ENCODE measurements around the gene METTL27.

METTL27 gene

DNA sequence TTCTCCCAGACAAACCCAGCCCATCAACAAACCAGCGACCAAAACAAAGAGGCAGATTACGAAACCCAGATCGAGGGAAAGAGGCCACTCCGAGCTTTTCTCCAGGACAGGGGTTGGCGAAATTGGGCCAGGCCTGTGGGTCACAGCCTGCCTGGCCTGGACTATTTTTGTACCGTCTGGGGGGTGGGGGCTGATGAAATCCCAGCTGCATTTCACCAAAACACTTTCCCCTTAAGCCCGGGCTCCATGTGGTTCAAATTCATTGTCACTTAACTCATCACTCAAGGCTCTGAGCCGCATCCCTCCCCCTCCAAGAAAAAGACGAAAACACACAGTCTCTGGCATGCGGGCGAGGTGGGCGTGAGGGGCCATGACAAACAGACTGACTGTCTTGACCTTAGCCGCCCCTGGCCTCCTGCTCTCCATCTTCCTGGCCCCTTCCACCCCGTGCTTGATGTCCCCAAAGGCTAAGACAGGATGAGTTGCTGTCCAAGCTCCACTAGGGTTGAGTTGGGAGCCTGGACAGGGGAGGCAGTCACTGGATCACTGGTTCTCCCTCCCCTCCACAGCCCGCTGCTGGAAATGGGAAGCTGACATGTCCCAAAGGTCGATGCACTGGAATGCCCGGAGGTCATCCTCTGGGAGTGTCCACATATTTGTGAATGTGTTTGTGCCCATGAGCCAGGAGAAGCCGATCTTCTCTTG, 37.8 kb upstream of the METTL27 start:
- H3K27me3 ChIP-seq (ENCODE audit: control insufficient read depth in 1 of 2, insufficient read depth in 1 of 2, low read length in 2 of 2): peaks cover 6 to 48% of the 10 kb centered on the region in 2 experiments
- no peak overlapping the region for H2BK12ac ChIP-seq (ENCODE audit: low read length in 2 of 2)
- H3K14ac ChIP-seq (ENCODE audit: low read length in 2 of 2): no peak overlapping the region
- H3K9me3 ChIP-seq (ENCODE audit: control insufficient read depth, low read length): no peaks in the 10 kb centered on the region
- H3K36me3 ChIP-seq (ENCODE audit: control insufficient read depth in 1 of 2, insufficient read depth in 2 of 2, low read depth in 1 of 2, low read length in 2 of 2): no peaks in the 10 kb centered on the region
- H3K23ac ChIP-seq (ENCODE audit: low read length in 2 of 2): no peak overlapping the region
- no peak overlapping the region for H2BK5ac ChIP-seq (ENCODE audit: low read depth, low read length, poor library complexity, severe bottlenecking)
- no peak overlapping the region for H3K4me2 ChIP-seq (ENCODE audit: low read length, poor library complexity, severe bottlenecking)
- WGBS: 62% methylated on average over 17 of the region's 18 CpGs
- H3K4me1 ChIP-seq (ENCODE audit: control insufficient read depth, insufficient read depth, low read depth, low read length): no peaks in the 10 kb centered on the region
- H3K4me3 ChIP-seq (ENCODE audit: insufficient read depth in 1 of 2, low read depth in 1 of 2, low read length in 2 of 2): peak overlapping the region in 1 of 2 experiments; percentile 10
- H2AFZ ChIP-seq (ENCODE audit: low read depth, low read length): no peak overlapping the region
- no peak overlapping the region for H2BK15ac ChIP-seq (ENCODE audit: low read depth, poor library complexity, severe bottlenecking)
- H3K79me1 ChIP-seq (replicated peaks; ENCODE audit: low read length, poor library complexity, severe bottlenecking): no peaks in the 10 kb centered on the region
- no peak overlapping the region for H3K27ac ChIP-seq (ENCODE audit: low read length, poor library complexity, severe bottlenecking)
- H3K18ac ChIP-seq (ENCODE audit: low read depth in 1 of 2, low read length in 2 of 2): no peak overlapping the region
- peak overlapping the region; percentile 2 for H3K9ac ChIP-seq (ENCODE audit: low read length)
- no peak overlapping the region for H4K8ac ChIP-seq (ENCODE audit: low read length)
- no peak overlapping the region for H4K91ac ChIP-seq (ENCODE audit: low read length)
- H2BK120ac ChIP-seq (ENCODE audit: low read depth, low read length): no peak overlapping the region
- H2AK5ac ChIP-seq (ENCODE audit: low read length, severe bottlenecking): no peak overlapping the region
- no peak for DNase-seq
- no peak overlapping the region for H3K4ac ChIP-seq (ENCODE audit: low read depth in 1 of 2, low read length in 2 of 2)

- Histone ChIP-seq H2AFZ (ENCODE audit: low read depth, low read length) (no peak overlapping the region), H4K91ac (ENCODE audit: low read length) (no peak overlapping the region), H3K18ac (ENCODE audit: low read depth in 1 of 2, low read length in 2 of 2) (no peak overlapping the region), H3K23ac (ENCODE audit: low read length in 2 of 2) (no peak overlapping the region), H3K14ac (ENCODE audit: low read length in 2 of 2) (no peak overlapping the region), H2BK12ac (ENCODE audit: low read length in 2 of 2) (no peak overlapping the region), H3K4me1 (ENCODE audit: control insufficient read depth, insufficient read depth, low read depth, low read length) (no peaks in the 10 kb centered on the region), H3K27me3 (ENCODE audit: control insufficient read depth in 1 of 2, insufficient read depth in 1 of 2, low read length in 2 of 2) (peaks cover 6 to 54% of the 10 kb centered on the region in 2 experiments), H2BK15ac (ENCODE audit: low read depth, poor library complexity, severe bottlenecking) (no peak overlapping the region), H3K79me1 (replicated peaks; ENCODE audit: low read length, poor library complexity, severe bottlenecking) (no peaks in the 10 kb centered on the region), H3K36me3 (ENCODE audit: control insufficient read depth in 1 of 2, insufficient read depth in 2 of 2, low read depth in 1 of 2, low read length in 2 of 2) (no peaks in the 10 kb centered on the region), H3K9me3 (ENCODE audit: control insufficient read depth, low read length) (no peaks in the 10 kb centered on the region), H2BK120ac (ENCODE audit: low read depth, low read length) (no peak overlapping the region), H3K27ac (ENCODE audit: low read length, poor library complexity, severe bottlenecking) (no peak overlapping the region), H3K4me3 (ENCODE audit: insufficient read depth in 1 of 2, low read depth in 1 of 2, low read length in 2 of 2) (no peak overlapping the region), H3K4ac (ENCODE audit: low read depth in 1 of 2, low read length in 2 of 2) (no peak overlapping the region), H3K9ac (ENCODE audit: low read length) (no peak overlapping the region), H4K8ac (ENCODE audit: low read length) (no peak overlapping the region), H3K4me2 (ENCODE audit: low read length, poor library complexity, severe bottlenecking) (no peak overlapping the region), H2AK5ac (ENCODE audit: low read length, severe bottlenecking) (no peak overlapping the region), H2BK5ac (ENCODE audit: low read depth, low read length, poor library complexity, severe bottlenecking) (no peak overlapping the region)
- DNase-seq: no peak
- WGBS: 88% methylated on average over 12 of the region's 12 CpGs
Observed at GRCh38 chr7:73876973-73877372, 34.7 kb upstream of the METTL27 start.

DNA sequence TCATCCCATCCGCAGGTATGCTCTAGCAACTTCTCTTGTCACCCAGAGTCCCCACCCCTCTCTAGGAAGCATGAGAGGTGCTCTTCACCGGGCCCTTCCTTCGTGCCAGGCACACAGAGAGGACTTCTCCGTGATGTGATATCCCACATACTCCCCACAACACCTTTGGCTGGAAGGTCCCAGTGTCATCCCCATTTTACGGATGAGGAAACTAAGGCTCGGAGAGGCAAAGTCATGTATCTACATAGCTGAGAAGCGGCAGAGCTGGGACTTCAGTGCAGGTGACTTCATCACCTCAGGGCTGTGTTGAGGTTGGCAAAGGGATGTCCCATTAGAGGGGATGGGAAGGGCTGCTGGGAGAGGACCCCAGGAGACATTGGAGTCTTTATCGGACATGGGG, 34.0 kb upstream of the METTL27 start:
- no peak overlapping the region for H2AK5ac ChIP-seq (ENCODE audit: low read length, severe bottlenecking)
- H3K4me1 ChIP-seq (ENCODE audit: control insufficient read depth, insufficient read depth, low read depth, low read length): no peaks in the 10 kb centered on the region
- H3K4me3 ChIP-seq (ENCODE audit: insufficient read depth in 1 of 2, low read depth in 1 of 2, low read length in 2 of 2): no peak overlapping the region
- no peak overlapping the region for H2BK15ac ChIP-seq (ENCODE audit: low read depth, poor library complexity, severe bottlenecking)
- H3K23ac ChIP-seq (ENCODE audit: low read length in 2 of 2): no peak overlapping the region
- no peak overlapping the region for H3K27ac ChIP-seq (ENCODE audit: low read length, poor library complexity, severe bottlenecking)
- no peak overlapping the region for H3K9ac ChIP-seq (ENCODE audit: low read length)
- peaks cover 8 to 50% of the 10 kb centered on the region in 2 experiments for H3K27me3 ChIP-seq (ENCODE audit: control insufficient read depth in 1 of 2, insufficient read depth in 1 of 2, low read length in 2 of 2)
- no peak overlapping the region for H3K4ac ChIP-seq (ENCODE audit: low read depth in 1 of 2, low read length in 2 of 2)
- no peak overlapping the region for H3K14ac ChIP-seq (ENCODE audit: low read length in 2 of 2)
- H2BK120ac ChIP-seq (ENCODE audit: low read depth, low read length): no peak overlapping the region
- no peak overlapping the region for H3K4me2 ChIP-seq (ENCODE audit: low read length, poor library complexity, severe bottlenecking)
- WGBS: 90% methylated on average over 8 of the region's 8 CpGs
- H2BK5ac ChIP-seq (ENCODE audit: low read depth, low read length, poor library complexity, severe bottlenecking): no peak overlapping the region
- no peak overlapping the region for H2BK12ac ChIP-seq (ENCODE audit: low read length in 2 of 2)
- H4K91ac ChIP-seq (ENCODE audit: low read length): no peak overlapping the region
- DNase-seq: no peak
- no peak overlapping the region for H2AFZ ChIP-seq (ENCODE audit: low read depth, low read length)
- H3K9me3 ChIP-seq (ENCODE audit: control insufficient read depth, low read length): no peaks in the 10 kb centered on the region
- no peak overlapping the region for H3K18ac ChIP-seq (ENCODE audit: low read depth in 1 of 2, low read length in 2 of 2)
- H4K8ac ChIP-seq (ENCODE audit: low read length): no peak overlapping the region
- no peaks in the 10 kb centered on the region for H3K36me3 ChIP-seq (ENCODE audit: control insufficient read depth in 1 of 2, insufficient read depth in 2 of 2, low read depth in 1 of 2, low read length in 2 of 2)
- H3K79me1 ChIP-seq (replicated peaks; ENCODE audit: low read length, poor library complexity, severe bottlenecking): no peaks in the 10 kb centered on the region

GRCh38 chr7:73872056-73872908, 30.0 kb upstream of the METTL27 start:
- H2BK12ac ChIP-seq (ENCODE audit: low read length in 2 of 2): no peak overlapping the region
- H3K14ac ChIP-seq (ENCODE audit: low read length in 2 of 2): no peak overlapping the region
- H4K8ac ChIP-seq (ENCODE audit: low read length): no peak overlapping the region
- DNase-seq: no peak
- no peaks in the 10 kb centered on the region for H3K9me3 ChIP-seq (ENCODE audit: control insufficient read depth, low read length)
- no peak overlapping the region for H3K18ac ChIP-seq (ENCODE audit: low read depth in 1 of 2, low read length in 2 of 2)
- H3K4me3 ChIP-seq (ENCODE audit: insufficient read depth in 1 of 2, low read depth in 1 of 2, low read length in 2 of 2): no peak overlapping the region
- no peak overlapping the region for H3K4ac ChIP-seq (ENCODE audit: low read depth in 1 of 2, low read length in 2 of 2)
- H3K79me1 ChIP-seq (replicated peaks; ENCODE audit: low read length, poor library complexity, severe bottlenecking): no peaks in the 10 kb centered on the region
- no peak overlapping the region for H4K91ac ChIP-seq (ENCODE audit: low read length)
- H2BK5ac ChIP-seq (ENCODE audit: low read depth, low read length, poor library complexity, severe bottlenecking): no peak overlapping the region
- no peak overlapping the region for H2BK15ac ChIP-seq (ENCODE audit: low read depth, poor library complexity, severe bottlenecking)
- no peak overlapping the region for H2BK120ac ChIP-seq (ENCODE audit: low read depth, low read length)
- no peaks in the 10 kb centered on the region for H3K36me3 ChIP-seq (ENCODE audit: control insufficient read depth in 1 of 2, insufficient read depth in 2 of 2, low read depth in 1 of 2, low read length in 2 of 2)
- H3K4me1 ChIP-seq (ENCODE audit: control insufficient read depth, insufficient read depth, low read depth, low read length): peaks cover 8% of the 10 kb centered on the region
- no peak overlapping the region for H3K27ac ChIP-seq (ENCODE audit: low read length, poor library complexity, severe bottlenecking)
- no peak overlapping the region for H3K4me2 ChIP-seq (ENCODE audit: low read length, poor library complexity, severe bottlenecking)
- peaks cover 11 to 26% of the 10 kb centered on the region in 2 experiments for H3K27me3 ChIP-seq (ENCODE audit: control insufficient read depth in 1 of 2, insufficient read depth in 1 of 2, low read length in 2 of 2)
- H3K23ac ChIP-seq (ENCODE audit: low read length in 2 of 2): no peak overlapping the region
- no peak overlapping the region for H3K9ac ChIP-seq (ENCODE audit: low read length)
- no peak overlapping the region for H2AK5ac ChIP-seq (ENCODE audit: low read length, severe bottlenecking)
- H2AFZ ChIP-seq (ENCODE audit: low read depth, low read length): no peak overlapping the region
- 86% methylated on average over 13 of the region's 13 CpGs for WGBS
